ENCODE measurements around the gene WDR62. TPM values are rescaled to one million over a fixed set of nuclear protein-coding genes. Genes with fewer than 3 reads are reported as not detected.

The WDR62 gene
- total RNA-seq, 8 experiments from 2014 or later = 0.49 to 12.6 (median 1.3) TPM

DNA sequence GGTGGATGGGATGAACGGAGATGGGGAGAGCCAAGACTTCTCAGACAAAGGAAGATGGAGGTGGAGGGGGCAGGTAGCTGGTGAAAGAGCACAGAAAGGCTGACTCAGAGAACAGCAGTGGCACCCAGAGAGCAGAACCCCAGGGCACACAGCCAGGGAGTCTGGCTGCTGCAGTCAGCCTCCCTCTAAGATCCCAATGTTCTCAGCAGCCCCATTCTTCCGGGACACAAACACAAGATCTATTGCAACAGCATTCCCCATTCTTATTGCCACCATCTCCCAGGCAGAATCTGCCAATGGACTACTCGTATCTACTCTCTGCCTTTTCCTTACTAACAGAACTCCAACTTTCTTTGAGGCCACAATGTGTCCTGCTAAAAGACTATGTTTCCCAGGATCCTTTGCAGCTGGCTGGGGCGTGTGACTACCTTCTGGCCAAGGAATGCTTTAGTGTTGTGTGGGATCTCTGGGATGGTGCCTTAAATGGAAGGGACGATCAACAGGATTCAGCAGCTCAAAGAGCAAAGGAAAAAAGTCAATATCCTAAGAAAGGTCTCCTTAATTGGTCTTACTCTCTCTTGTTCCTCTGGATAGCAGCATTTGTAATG is 8.2 kb upstream of the WDR62 start:
- no peak overlapping the region for H3K4me3 ChIP-seq
- ATAC-seq (replicated peaks in 6 of 8) = no peak
- in situ Hi-C loops (cut with MboI; ENCODE audit: low pct_unique_long_range_greater_than_20kb in 2 of 9, low sequenced_read_pairs in 9 of 9, unreplicated experiment in 9 of 9) = no loop called here
- WGBS, 10 experiments = 66 to 100% (median 82%) methylated on average over 1 to 4 of the region's 5 CpGs; no CpG with 5 or more reads in 2 of the 10 experiments
- no peaks in the 10 kb centered on the region for H3K4me1 ChIP-seq (replicated peaks in 1 of 2)
- no peak overlapping the region for H3K27ac ChIP-seq

DNA sequence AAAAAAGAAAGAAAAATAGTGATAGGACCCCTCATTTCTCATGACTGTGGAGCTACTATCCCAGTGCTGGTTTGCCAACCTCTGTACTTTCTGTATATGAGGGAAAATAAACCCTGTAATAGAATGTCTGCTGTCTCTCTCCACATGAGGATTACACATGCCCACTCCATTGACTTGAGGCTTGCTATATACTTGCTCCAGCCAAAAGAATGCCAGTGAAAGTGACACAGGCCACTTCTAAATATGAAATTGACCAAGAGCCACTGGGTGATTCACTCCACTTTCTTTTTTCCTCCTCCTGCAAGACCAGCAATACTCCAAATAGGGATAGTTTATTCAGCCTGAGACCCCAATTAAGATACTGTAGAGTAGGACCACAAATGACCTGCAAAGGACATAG is 6.9 kb upstream of the WDR62 start:
- ATAC-seq (replicated peaks in 6 of 8) = no peak
- Histone ChIP-seq H3K4me3 (no peak overlapping the region), H3K27ac (no peak overlapping the region), H3K4me1 (replicated peaks in 1 of 2) (peaks cover under 1 to 1% of the 10 kb centered on the region in 2 donors)
- in situ Hi-C loops (cut with MboI; ENCODE audit: low pct_unique_long_range_greater_than_20kb in 2 of 9, low sequenced_read_pairs in 9 of 9, unreplicated experiment in 9 of 9) = no loop called here

DNA sequence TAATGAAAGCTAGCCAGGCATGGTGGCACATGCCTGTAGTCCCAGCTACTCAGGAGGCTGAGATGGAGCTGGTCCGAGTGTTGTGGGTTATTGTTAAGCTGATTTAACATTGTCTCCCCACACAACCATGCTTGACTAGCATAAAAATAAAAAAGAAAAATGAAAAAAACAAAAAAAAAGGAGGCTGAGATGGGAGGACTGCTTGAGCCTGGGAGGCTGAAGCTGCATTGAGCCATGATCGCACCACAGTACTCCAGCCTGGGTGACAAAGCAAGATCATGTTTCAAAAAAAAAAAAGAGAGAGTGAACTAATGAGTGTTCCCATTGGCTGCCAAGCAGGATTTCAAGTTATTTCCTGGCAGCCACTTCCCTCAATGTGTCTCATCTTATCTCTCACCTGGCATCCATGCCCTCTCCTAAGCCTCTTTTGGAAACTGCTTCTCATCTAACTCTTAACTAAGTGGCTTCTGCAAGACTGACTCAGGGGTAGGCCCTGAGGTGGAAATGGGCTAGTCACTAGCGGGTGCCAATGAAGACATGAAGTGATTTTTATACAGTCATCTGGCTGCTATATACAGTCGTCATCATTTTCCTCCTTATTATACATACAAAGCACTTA is 5.5 kb upstream of the WDR62 start:
- in situ Hi-C loops (cut with MboI; ENCODE audit: low pct_unique_long_range_greater_than_20kb in 2 of 9, low sequenced_read_pairs in 9 of 9, unreplicated experiment in 9 of 9) = no loop called here
- 75 to 100% (median 96%) methylated on average over 1 to 4 of the region's 4 CpGs; no CpG with 5 or more reads in 1 of the 10 experiments for WGBS, 10 experiments
- Histone ChIP-seq H3K4me3 (no peak overlapping the region), H3K27ac (no peak overlapping the region), H3K4me1 (replicated peaks in 1 of 2) (peaks cover 2 to 3% of the 10 kb centered on the region in 2 donors)
- no peak for ATAC-seq (replicated peaks in 6 of 8)

DNA sequence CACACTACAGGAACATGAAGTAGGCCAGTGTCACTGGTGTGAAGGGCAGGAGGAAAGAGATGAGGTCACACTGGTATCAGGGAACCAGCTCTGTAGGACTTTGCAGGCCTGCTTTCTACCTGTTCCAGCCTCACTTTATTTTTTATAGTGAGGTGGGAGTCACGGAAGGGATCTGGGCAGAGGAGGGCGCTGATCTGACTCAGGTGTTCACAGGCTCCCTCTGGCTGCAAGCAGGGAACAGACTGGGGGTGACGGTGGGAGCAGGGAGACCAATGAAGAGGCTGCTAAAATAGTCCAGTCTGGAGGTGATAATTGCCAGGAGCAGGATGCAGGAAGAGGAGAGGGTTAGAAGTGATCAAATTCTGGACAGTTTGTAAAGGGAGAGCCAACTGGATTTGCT is 3.5 kb upstream of the WDR62 start:
- 26 to 60% (median 50%) methylated on average over 1 to 3 of the region's 3 CpGs; no CpG with 5 or more reads in 4 of the 10 experiments for WGBS, 10 experiments
- H3K4me3 ChIP-seq = no peak overlapping the region
- H3K4me1 ChIP-seq (replicated peaks in 1 of 2) = peaks cover 3 to 5% of the 10 kb centered on the region in 2 donors
- ATAC-seq (replicated peaks in 6 of 8) = no peak
- no peak overlapping the region for H3K27ac ChIP-seq
- in situ Hi-C loops (cut with MboI; ENCODE audit: low pct_unique_long_range_greater_than_20kb in 2 of 9, low sequenced_read_pairs in 9 of 9, unreplicated experiment in 9 of 9) = no loop called here

DNA sequence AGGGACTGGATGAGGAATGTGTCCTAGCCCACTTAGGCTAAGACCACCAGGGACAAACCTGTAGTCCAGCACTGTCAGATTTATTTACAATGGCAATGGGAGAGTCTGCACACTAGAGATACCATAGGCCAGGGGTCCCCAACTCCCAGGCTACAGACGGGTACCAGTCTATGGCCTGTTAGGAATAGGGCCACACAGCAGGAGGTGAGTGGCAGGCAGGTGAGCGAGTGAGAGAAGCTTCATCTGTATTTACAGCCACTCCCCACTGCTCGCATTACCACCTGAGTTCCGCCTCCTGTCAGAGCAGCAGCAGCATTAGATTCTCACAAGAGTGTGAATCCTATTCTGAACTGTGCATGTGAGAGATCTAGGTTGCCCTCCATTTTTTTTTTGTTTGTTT is 3.1 kb upstream of the WDR62 start:
- 83 to 100% (median 93%) methylated on average over 1 to 2 of the region's 4 CpGs; no CpG with 5 or more reads in 5 of the 10 experiments for whole genome bisulfite sequencing, 10 experiments
- ATAC-seq (replicated peaks in 6 of 8) = no peak
- in situ Hi-C loops (cut with MboI; ENCODE audit: low pct_unique_long_range_greater_than_20kb in 2 of 9, low sequenced_read_pairs in 9 of 9, unreplicated experiment in 9 of 9) = no loop called here
- H3K27ac ChIP-seq = no peak overlapping the region
- no peak overlapping the region for H3K4me3 ChIP-seq
- peaks cover 3 to 5% of the 10 kb centered on the region in 2 donors for H3K4me1 ChIP-seq (replicated peaks in 1 of 2)

DNA sequence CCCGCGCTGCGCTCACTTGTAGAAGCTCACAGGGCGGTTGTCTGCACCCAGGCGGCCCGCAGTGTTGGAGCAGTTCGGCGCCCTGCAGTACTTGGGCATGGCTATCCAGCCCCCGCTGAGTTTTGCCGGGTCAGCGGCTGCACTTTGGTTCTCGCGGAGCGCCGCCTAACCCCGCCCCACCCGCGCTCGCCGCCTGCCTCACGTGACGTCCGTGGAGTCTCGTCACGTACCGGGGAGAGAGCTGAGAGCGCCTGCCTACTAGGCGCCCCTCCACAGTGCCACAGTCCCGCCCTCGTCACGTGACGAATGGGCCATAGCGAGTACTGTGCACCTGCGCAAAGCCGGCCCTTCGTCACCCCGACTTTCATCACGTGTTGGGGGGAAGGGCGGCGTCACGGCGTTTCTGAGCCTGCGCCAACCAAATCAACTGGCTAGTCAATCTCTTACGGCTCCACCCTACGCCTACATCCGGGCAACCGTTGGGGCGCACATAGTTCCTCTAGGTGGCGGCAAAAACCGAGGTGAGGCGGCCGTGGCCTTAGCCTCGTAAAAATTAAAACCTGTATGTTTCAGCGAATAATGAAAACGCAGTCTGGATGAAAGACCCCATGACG is 471 bp upstream of the WDR62 start, which contains the start of gene THAP8:
TSS of gene THAP8 (minus strand) at position 167 of the 614 bp plus-strand sequence. CDS start at position 99, 68 bp downstream.
- H3K27ac ChIP-seq = peak within 1 kb of the TSS; percentile 96 to 97
- H3K4me3 ChIP-seq = peak within 1 kb of the TSS; percentile 49 to 88 (median 52)
- WGBS, 10 experiments = 0% methylated on average over 2 to 4 of the region's 56 CpGs; no CpG with 5 or more reads in 8 of the 10 experiments
- in situ Hi-C loops (cut with MboI; ENCODE audit: low pct_unique_long_range_greater_than_20kb in 2 of 9, low sequenced_read_pairs in 9 of 9, unreplicated experiment in 9 of 9) = no loop called here
- peaks cover 3 to 5% of the 10 kb centered on the region in 2 donors for H3K4me1 ChIP-seq (replicated peaks in 1 of 2)
- ATAC-seq (replicated peaks in 6 of 8) = peak; percentile 82 to 91 (median 88)

DNA sequence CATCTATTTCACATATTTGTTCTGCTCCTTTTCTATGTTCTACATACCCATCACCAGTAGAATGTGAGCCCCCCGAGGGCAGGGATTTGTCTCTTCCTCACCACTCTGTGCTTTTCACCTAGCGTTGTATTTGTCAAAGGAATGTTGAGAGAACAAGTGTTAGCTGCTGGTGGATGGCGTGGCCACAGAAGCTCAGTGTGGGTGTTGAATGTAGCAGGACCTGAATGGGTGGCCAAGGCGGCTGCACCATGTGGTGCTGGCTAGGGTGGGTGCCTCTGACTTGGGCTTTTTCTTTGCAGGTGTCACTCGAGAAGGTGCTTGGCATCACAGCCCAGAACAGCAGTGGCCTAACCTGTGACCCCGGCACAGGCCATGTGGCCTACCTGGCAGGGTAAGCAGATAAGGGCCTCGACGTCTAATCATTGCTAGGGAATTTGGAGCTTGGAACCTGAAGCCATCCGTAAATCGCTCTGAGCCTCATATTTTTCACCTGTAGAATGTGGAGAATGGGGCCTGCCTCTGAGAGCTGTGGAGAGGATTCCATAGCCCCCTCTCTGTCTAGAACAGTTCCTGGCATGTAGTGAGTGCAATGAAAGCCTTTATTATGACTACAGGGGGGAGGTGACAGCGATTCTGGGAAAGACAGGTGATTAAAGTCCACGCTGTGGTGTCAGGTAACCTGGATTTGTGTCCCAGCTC is 3.9 kb downstream of the WDR62 start:
- in situ Hi-C loops (cut with MboI; ENCODE audit: low pct_unique_long_range_greater_than_20kb in 2 of 9, low sequenced_read_pairs in 9 of 9, unreplicated experiment in 9 of 9) = no loop called here
- H3K4me3 ChIP-seq = no peak overlapping the region
- 82 to 100% (median 93%) methylated on average over 1 to 7 of the region's 12 CpGs; no CpG with 5 or more reads in 2 of the 10 experiments for WGBS, 10 experiments
- no peak for ATAC-seq (replicated peaks in 6 of 8)
- H3K4me1 ChIP-seq (replicated peaks in 1 of 2) = peaks cover 0 to 2% of the 10 kb centered on the region in 2 donors
- no peak overlapping the region for H3K27ac ChIP-seq

DNA sequence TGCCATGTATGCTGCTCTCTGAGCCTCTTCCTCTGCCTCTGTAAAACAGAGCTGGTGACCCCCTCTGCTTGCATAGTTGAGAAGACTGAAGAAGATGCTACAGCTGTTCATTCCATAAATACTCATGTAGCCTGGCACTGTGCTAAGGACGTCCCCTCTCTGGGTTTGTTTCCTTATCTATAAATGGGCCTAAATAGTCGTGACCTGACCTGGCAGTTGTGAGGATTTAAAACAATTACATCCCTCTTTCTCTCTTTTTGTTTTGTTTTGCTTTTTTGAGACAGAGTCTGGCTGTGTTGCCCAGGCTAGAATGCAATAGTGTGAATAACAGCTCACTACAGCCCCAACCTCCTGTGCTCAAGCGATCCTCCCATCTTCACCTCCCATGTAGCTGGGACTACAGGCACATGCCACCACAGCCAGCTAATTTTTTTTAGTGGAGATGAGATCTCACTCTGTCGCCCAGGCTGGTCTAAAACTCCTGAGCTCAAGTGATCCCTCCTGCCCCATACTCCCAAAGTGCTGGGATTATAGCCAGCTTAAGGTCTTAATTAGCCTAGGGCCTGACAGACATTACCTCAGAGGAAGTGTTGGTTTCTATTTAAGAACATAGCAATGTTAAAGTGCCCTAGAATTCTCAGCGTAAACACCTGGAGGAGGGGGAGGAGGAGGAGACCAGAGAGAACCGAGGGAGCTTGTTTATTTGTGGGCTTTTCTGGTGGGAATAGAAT is 4.6 kb downstream of the WDR62 start:
- Histone ChIP-seq H3K4me3 (no peak overlapping the region), H3K27ac (no peak overlapping the region), H3K4me1 (replicated peaks in 1 of 2) (peaks cover 0 to 2% of the 10 kb centered on the region in 2 donors)
- WGBS, 10 experiments = 80 to 100% (median 98%) methylated on average over 1 to 4 of the region's 6 CpGs; no CpG with 5 or more reads in 4 of the 10 experiments
- ATAC-seq (replicated peaks in 6 of 8) = no peak
- in situ Hi-C loops (cut with MboI; ENCODE audit: low pct_unique_long_range_greater_than_20kb in 2 of 9, low sequenced_read_pairs in 9 of 9, unreplicated experiment in 9 of 9) = no loop called here

DNA sequence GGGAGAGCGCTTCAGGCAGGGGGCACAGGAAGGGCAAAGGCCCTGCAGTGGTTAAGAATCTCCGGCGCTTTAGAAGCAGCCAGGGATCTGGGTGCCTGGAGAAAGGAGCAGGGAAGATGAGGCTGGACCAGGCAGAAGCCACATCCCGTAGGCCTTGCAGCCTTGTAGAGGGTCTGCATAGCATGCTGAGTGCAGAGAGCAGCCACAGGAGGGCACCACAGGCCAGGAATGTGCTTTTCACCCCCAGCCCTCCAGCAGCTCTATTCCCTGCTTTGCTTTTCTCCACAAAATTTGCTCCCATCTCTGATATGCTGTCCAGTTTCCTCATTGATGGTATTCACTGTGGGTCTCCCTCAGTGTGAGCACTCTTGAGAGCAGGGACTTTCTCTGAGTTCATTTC is 5.7 kb downstream of the WDR62 start:
- peaks cover 0 to 2% of the 10 kb centered on the region in 2 donors for H3K4me1 ChIP-seq (replicated peaks in 1 of 2)
- ATAC-seq (replicated peaks in 6 of 8) = peak; percentile 76 to 95 (median 88)
- WGBS, 10 experiments = 53 to 100% (median 92%) methylated on average over 1 to 3 of the region's 4 CpGs; no CpG with 5 or more reads in 5 of the 10 experiments
- H3K4me3 ChIP-seq = no peak overlapping the region
- no peak overlapping the region for H3K27ac ChIP-seq
- in situ Hi-C loops (cut with MboI; ENCODE audit: low pct_unique_long_range_greater_than_20kb in 2 of 9, low sequenced_read_pairs in 9 of 9, unreplicated experiment in 9 of 9) = no loop called here

DNA sequence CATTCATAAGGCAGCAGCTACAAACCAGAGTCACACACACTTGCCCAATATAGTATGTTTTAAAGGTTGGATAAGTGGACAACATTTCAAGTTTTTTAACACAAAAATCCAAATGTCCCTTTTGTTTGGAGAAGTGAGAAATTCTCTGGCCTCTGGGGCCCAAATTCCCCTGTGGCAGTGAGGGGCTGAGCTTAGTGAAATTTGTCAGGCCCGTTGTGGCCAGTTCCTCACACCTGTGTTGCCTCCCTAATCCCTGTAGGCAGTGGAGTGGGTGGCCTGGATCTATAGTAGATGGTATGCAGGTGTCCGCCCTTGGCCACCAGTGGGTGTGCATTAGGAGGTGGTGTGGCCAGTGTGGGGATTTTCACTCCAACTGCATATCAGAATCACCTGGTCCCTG is 6.7 kb downstream of the WDR62 start:
- H3K4me3 ChIP-seq = no peak overlapping the region
- no peak for ATAC-seq (replicated peaks in 6 of 8)
- 60 to 71% methylated on average over 1 of the region's 2 CpGs; no CpG with 5 or more reads in 8 of the 10 experiments for WGBS, 10 experiments
- no peaks in the 10 kb centered on the region for H3K4me1 ChIP-seq (replicated peaks in 1 of 2)
- in situ Hi-C loops (cut with MboI; ENCODE audit: low pct_unique_long_range_greater_than_20kb in 2 of 9, low sequenced_read_pairs in 9 of 9, unreplicated experiment in 9 of 9) = no loop called here
- no peak overlapping the region for H3K27ac ChIP-seq

DNA sequence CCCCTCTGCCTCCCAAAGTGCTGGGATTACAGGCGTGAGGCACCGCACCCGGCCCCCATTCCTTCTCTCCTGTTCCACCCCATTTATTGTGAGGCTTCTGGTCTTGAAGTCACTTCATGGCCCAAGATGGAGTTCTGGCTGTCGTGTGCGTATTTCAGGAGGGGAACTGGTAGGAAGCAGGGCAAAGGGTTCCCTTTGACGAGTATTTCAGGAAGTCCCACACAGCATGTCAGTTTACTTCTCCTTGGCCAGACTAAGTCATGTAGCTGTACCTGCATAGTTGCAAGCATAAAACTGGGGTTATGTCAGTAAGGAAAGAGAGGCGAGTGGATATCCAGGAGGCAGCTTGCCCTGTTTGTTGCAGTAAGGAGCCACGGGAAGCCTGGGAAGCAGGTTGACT is 10.1 kb downstream of the WDR62 start:
- no peak overlapping the region for H3K27ac ChIP-seq
- in situ Hi-C loops (cut with MboI; ENCODE audit: low pct_unique_long_range_greater_than_20kb in 2 of 9, low sequenced_read_pairs in 9 of 9, unreplicated experiment in 9 of 9) = no loop called here
- 80 to 100% (median 95%) methylated on average over 1 to 5 of the region's 8 CpGs; no CpG with 5 or more reads in 1 of the 10 experiments for WGBS, 10 experiments
- H3K4me1 ChIP-seq (replicated peaks in 1 of 2) = no peaks in the 10 kb centered on the region
- ATAC-seq (replicated peaks in 6 of 8) = no peak
- H3K4me3 ChIP-seq = no peak overlapping the region

DNA sequence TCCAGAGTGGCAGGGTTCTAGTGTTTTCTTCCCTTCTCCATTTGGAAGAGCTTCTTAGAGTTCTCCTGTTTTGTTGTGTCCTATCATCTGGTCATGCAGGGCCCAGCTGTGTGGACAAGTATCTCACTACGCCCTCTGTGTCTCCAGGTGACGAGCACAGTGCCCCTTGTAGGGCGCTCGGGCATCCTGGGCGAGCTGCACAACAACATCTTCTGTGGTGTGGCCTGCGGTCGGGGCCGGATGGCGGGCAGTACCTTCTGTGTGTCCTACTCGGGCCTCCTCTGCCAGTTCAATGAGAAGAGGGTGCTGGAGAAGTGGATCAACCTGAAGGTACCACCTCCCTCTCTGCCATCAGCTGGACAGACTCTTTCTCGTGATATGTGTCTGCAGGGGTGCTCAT is 13.0 kb downstream of the WDR62 start:
- no peaks in the 10 kb centered on the region for H3K4me1 ChIP-seq (replicated peaks in 1 of 2)
- in situ Hi-C loops (cut with MboI; ENCODE audit: low pct_unique_long_range_greater_than_20kb in 2 of 9, low sequenced_read_pairs in 9 of 9, unreplicated experiment in 9 of 9) = no loop called here
- no peak overlapping the region for H3K27ac ChIP-seq
- no peak overlapping the region for H3K4me3 ChIP-seq
- 60 to 100% (median 100%) methylated on average over 1 to 11 of the region's 11 CpGs; no CpG with 5 or more reads in 5 of the 10 experiments for WGBS, 10 experiments
- ATAC-seq (replicated peaks in 6 of 8) = no peak

Measured in motor neuron (in vitro differentiated cells).